ENCODE measurements around the gene PPDPF. TPM values are rescaled to one million over a fixed set of nuclear protein-coding genes. Genes with fewer than 3 reads are reported as not detected.

The PPDPF gene
- total RNA-seq, 1 experiment from 2014 or later: 149 TPM

DNA sequence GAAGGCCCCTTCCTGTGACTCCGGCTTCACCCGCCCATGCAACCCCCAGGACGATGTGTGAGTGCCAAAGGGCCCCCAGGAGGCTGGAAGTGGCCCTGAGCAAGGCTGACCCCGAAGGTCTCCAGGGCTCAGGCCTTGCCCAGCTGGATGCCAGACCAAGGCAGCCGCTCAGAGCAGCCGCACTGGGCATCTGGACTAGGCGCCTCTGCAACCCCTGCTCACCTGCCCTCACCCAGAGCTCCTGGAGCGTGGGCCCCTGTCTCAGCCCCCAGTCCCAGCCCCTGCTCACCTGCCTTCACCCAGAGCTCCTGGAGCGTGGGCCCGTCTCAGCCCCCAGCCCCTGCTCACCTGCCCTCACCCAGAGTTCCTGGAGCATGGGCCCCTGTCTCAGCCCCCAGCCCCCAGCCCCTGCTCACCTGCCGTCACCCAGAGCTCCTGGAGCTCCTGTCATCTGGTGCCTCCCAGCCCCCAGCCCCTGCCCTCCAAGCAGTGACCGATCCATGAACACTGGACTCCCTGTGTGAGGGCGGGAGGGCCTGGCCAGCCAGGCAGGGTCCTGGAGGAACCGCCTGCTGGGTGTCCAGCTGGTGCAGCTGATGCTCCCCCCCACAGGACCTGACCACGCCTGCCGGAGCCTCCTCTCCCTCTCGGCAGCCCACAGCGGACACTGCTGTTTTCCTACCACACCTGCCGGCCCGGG, 25.8 kb downstream of the PPDPF start:
- Mint-ChIP-seq H3K27me3 (ENCODE audit: low read depth) (no peaks in the 10 kb centered on the region), H3K9me3 (no peaks in the 10 kb centered on the region), H3K4me3 (no peak overlapping the region), H3K27ac (no peak overlapping the region), H3K36me3 (ENCODE audit: insufficient read depth in 1 of 3, low read depth in 3 of 3) (no peaks in the 10 kb centered on the region; a peak in 1 of 7 replicates), H3K4me1 (peaks cover 12 to 30% of the 10 kb centered on the region in 2 experiments)
- no peak overlapping the region for H3K9ac ChIP-seq (ENCODE audit: extremely low read depth, insufficient read length, low read length)
- TF ChIP-seq, protein P1, sequence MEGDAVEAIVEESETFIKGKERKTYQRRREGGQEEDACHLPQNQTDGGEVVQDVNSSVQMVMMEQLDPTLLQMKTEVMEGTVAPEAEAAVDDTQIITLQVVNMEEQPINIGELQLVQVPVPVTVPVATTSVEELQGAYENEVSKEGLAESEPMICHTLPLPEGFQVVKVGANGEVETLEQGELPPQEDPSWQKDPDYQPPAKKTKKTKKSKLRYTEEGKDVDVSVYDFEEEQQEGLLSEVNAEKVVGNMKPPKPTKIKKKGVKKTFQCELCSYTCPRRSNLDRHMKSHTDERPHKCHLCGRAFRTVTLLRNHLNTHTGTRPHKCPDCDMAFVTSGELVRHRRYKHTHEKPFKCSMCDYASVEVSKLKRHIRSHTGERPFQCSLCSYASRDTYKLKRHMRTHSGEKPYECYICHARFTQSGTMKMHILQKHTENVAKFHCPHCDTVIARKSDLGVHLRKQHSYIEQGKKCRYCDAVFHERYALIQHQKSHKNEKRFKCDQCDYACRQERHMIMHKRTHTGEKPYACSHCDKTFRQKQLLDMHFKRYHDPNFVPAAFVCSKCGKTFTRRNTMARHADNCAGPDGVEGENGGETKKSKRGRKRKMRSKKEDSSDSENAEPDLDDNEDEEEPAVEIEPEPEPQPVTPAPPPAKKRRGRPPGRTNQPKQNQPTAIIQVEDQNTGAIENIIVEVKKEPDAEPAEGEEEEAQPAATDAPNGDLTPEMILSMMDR (conservative IDR thresholded peaks at IDR 0.05): no peak
- no peaks in the 10 kb centered on the region for H3K79me1 ChIP-seq (ENCODE audit: insufficient read depth, low read depth, low read length, poor library complexity, severe bottlenecking)
- no peak overlapping the region for H2AFZ ChIP-seq (ENCODE audit: low read length)
- H3K18ac ChIP-seq (ENCODE audit: insufficient read length, low read depth, low read length): no peak overlapping the region
- no peaks in the 10 kb centered on the region for H3K23me2 ChIP-seq (ENCODE audit: insufficient read length, low read depth, low read length, poor library complexity, severe bottlenecking)
- peaks cover 3% of the 10 kb centered on the region for H4K20me1 ChIP-seq (ENCODE audit: control insufficient read depth, insufficient read depth, insufficient read length)
- no peak overlapping the region for H2BK20ac ChIP-seq (ENCODE audit: low read depth, low read length, poor library complexity, severe bottlenecking)
- no peak overlapping the region for H4K8ac ChIP-seq (replicated peaks; ENCODE audit: insufficient read length, low read depth, low read length)
- H3T11ph ChIP-seq (ENCODE audit: low read length): no peak overlapping the region
- H4K91ac ChIP-seq (ENCODE audit: insufficient read length, low read depth, low read length): no peak overlapping the region
- H3K79me2 ChIP-seq (ENCODE audit: insufficient read depth, low read length): no peaks in the 10 kb centered on the region
- no peak overlapping the region for H4K5ac ChIP-seq (ENCODE audit: insufficient read length, low read depth, low read length)
- DNase-seq: no peak
- H2AK5ac ChIP-seq (ENCODE audit: insufficient read length, low read length): no peak overlapping the region
- H2BK12ac ChIP-seq (ENCODE audit: insufficient read length, low read depth, low read length): no peak overlapping the region
- WGBS (ENCODE audit: extremely low coverage, insufficient read length, low lambda C conversion rate): no CpG with 5 or more reads among the region's 20 CpGs
- H2BK120ac ChIP-seq (ENCODE audit: low read depth, low read length, poor library complexity, severe bottlenecking): no peak overlapping the region
- H3K4me2 ChIP-seq (ENCODE audit: insufficient read depth, insufficient read length, low read length): no peak overlapping the region
- no peak overlapping the region for H3K14ac ChIP-seq (ENCODE audit: insufficient read depth, low read length)
- H2BK15ac ChIP-seq (ENCODE audit: low read depth, low read length): no peak overlapping the region
- H3K4me1 ChIP-seq (ENCODE audit: insufficient read depth, low read length): no peaks in the 10 kb centered on the region; the same call in 1 of the 2 replicates
- H2BK5ac ChIP-seq (ENCODE audit: insufficient read length, low read length): no peak overlapping the region
- H3K4ac ChIP-seq (ENCODE audit: low read depth, low read length): no peak overlapping the region
- H3K56ac ChIP-seq (ENCODE audit: insufficient read length, low read depth, low read length): no peak overlapping the region
- no peaks in the 10 kb centered on the region for H3K27me3 ChIP-seq (ENCODE audit: insufficient read depth, low read length)
- H3K27ac ChIP-seq (ENCODE audit: insufficient read length, low read depth, low read length): no peak overlapping the region
- no peak overlapping the region for H3K23ac ChIP-seq (ENCODE audit: insufficient read length, low read depth, low read length)
- H3K9me3 ChIP-seq (ENCODE audit: control insufficient read depth, low read depth, low read length): no peaks in the 10 kb centered on the region
